NB4 (cell line): ENCODE measurements around the gene CD300LD.

Source experiments
- DNase-seq: peaks from one replicate; pipeline ENCODE4 v3.0.0; 2010; ENCODE audit warnings: low read depth
- H3K4me3 ChIP-seq: one replicate; pipeline ENCODE4 v1.5.1; 2011; ENCODE audit warnings: mild to moderate bottlenecking, low read depth, low read length, moderate library complexity
- MYC ChIP-seq: IDR thresholded peaks from 2 replicates; pipeline ENCODE4 v1.6.1; 2011; ENCODE audit warnings: low read depth, low read length
- POLR2A ChIP-seq: IDR thresholded peaks from 2 replicates; pipeline ENCODE4 v1.6.1; 2011; ENCODE audit warnings: mild to moderate bottlenecking; ENCODE audit not compliant: insufficient read length; ENCODE audit errors: extremely low read depth
- TF ChIP-seq, protein P1 (sequence below): IDR thresholded peaks from one replicate; pipeline ENCODE4 v1.5.1; 2012; ENCODE audit warnings: low read depth, low read length
- TF ChIP-seq, protein P2 (sequence below): IDR thresholded peaks from 2 replicates; pipeline ENCODE4 v1.6.1; 2011; ENCODE audit warnings: low read depth, low read length

Gene CD300LD

DNA sequence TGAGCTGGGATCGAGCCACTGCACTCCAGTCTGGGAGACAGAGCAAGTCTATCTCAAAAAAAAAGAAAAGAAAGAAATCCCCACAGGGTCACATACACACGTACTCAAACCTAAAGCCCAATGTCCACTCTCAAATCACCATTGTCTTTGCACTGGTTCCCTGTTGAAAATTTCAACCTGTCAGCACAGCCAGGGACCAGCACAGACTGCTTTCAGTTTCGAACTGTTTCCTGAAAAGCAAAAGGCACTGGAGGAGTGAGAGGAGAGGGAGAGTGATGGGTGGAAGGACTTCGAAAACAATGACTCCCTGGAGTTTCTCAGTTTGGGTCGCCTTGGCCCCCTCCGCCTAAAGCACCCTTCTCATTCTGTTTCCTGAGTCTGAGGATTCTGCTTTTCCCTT, 37.2 kb downstream of the CD300LD start:
- no peak for TF ChIP-seq MYC
- TF ChIP-seq, protein P1, sequence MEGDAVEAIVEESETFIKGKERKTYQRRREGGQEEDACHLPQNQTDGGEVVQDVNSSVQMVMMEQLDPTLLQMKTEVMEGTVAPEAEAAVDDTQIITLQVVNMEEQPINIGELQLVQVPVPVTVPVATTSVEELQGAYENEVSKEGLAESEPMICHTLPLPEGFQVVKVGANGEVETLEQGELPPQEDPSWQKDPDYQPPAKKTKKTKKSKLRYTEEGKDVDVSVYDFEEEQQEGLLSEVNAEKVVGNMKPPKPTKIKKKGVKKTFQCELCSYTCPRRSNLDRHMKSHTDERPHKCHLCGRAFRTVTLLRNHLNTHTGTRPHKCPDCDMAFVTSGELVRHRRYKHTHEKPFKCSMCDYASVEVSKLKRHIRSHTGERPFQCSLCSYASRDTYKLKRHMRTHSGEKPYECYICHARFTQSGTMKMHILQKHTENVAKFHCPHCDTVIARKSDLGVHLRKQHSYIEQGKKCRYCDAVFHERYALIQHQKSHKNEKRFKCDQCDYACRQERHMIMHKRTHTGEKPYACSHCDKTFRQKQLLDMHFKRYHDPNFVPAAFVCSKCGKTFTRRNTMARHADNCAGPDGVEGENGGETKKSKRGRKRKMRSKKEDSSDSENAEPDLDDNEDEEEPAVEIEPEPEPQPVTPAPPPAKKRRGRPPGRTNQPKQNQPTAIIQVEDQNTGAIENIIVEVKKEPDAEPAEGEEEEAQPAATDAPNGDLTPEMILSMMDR, result no peak
- TF ChIP-seq POLR2A, result no peak
- TF ChIP-seq, protein P2, sequence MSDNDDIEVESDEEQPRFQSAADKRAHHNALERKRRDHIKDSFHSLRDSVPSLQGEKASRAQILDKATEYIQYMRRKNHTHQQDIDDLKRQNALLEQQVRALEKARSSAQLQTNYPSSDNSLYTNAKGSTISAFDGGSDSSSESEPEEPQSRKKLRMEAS, result no peak
- no peak overlapping the region for H3K4me3 ChIP-seq
- no peak for DNase-seq

GRCh38 chr17:74552037-74552436, 40.0 kb downstream of the CD300LD start:
- TF ChIP-seq MYC, result no peak
- TF ChIP-seq POLR2A, result no peak
- TF ChIP-seq, protein P1, result no peak
- TF ChIP-seq, protein P2, result no peak
- DNase-seq, result no peak
- H3K4me3 ChIP-seq, result no peak overlapping the region

GRCh38 chr17:74550602-74551001, 41.5 kb downstream of the CD300LD start:
- no peak overlapping the region for H3K4me3 ChIP-seq
- no peak for DNase-seq
- TF ChIP-seq POLR2A (no peak), MYC (no peak)
- TF ChIP-seq, protein P2, result no peak
- TF ChIP-seq, protein P1, result no peak

DNA sequence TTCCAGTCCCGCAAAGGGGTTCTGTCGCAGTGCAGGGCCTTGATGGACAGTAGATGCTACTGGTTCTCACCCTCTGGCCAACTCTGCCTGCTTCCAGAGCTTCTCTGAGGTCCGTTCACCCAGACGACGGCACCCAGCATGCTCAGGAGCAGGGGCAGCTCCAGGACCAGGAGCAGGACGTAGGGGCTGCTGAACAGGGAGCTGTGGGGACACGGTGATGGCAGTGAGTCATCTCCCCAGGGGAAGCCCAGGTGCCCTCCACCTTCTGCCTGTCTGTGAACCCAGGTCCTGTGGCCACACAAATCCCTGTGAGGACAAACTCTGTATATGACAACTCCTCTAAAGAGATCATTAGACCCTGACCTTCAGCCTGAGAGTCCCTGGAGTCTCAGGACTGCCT, 42.7 kb downstream of the CD300LD start:
- no peak for DNase-seq
- no peak overlapping the region for H3K4me3 ChIP-seq
- TF ChIP-seq MYC (no peak), POLR2A (no peak)
- TF ChIP-seq, protein P1, result no peak
- TF ChIP-seq, protein P2, result no peak

- peak; percentile 43; the same call in 1 of the 2 replicates for TF ChIP-seq MYC
- TF ChIP-seq, protein P2, result peak; percentile 72
- TF ChIP-seq, protein P1, result no peak
- peak; percentile 79 for DNase-seq
- no peak overlapping the region for H3K4me3 ChIP-seq
Observed at GRCh38 chr17:74547736-74548135, 44.3 kb downstream of the CD300LD start.

GRCh38 chr17:74547264-74547663, 44.8 kb downstream of the CD300LD start:
- DNase-seq, result no peak
- H3K4me3 ChIP-seq, result no peak overlapping the region
- TF ChIP-seq MYC (no peak), POLR2A (no peak)
- TF ChIP-seq, protein P1, result no peak
- TF ChIP-seq, protein P2, result no peak
